Sigmoid colon (tissue), 7 donors: Measurements from ENCODE around the gene GPS2. TPM values are rescaled to one million over a fixed set of nuclear protein-coding genes. Genes with fewer than 3 reads are reported as not detected.

Experiments used
- DNase-seq: peaks from one replicate; pipeline ENCODE4 v3.0.0-alpha.2; 2019
- H3K27ac ChIP-seq, 4 donors: fragments of 200-600 bp; sonication (generic); one replicate each; pipeline ENCODE4 v1.5.1; 2016 to 2019; ENCODE audit warnings: mild to moderate bottlenecking in 1 of 4
- H3K27me3 ChIP-seq, 3 donors: fragments of 200-600 bp; sonication (generic); one replicate each; pipeline ENCODE4 v1.5.1; 2019; ENCODE audit warnings: mild to moderate bottlenecking in 1 of 3
- H3K36me3 ChIP-seq, 4 donors: fragments of 200-600 bp; sonication (generic); one replicate each; pipeline ENCODE4 v1.5.1; 2016 to 2019
- H3K4me1 ChIP-seq, 4 donors: fragments of 200-600 bp; sonication (generic); one replicate each; pipeline ENCODE4 v1.5.1; 2017 to 2019
- H3K4me3 ChIP-seq, 4 donors: fragments of 200-600 bp; sonication (generic); one replicate each; pipeline ENCODE4 v1.5.1; 2017 to 2019; ENCODE audit warnings: mild to moderate bottlenecking in 2 of 4, moderate library complexity in 1 of 4
- H3K9me3 ChIP-seq, 4 donors: fragments of 200-600 bp in 3 of 4; sonication (generic) in 3 of 4; one replicate each; pipeline versions ENCODE4 v1.5.1 to v1.6.1; 2013 to 2019
- EP300 ChIP-seq, 4 donors: sonication (generic); formaldehyde crosslinking; IDR thresholded peaks; one replicate each; pipeline ENCODE4 v1.6.1; 2017; ENCODE audit warnings: antibody characterized with exemption in 4 of 4
- POLR2A ChIP-seq, 2 donors: fragments of 450-650 bp; IDR thresholded peaks; one replicate each; pipeline ENCODE4 v1.6.1; 2016; ENCODE audit warnings: antibody characterized with exemption in 2 of 2, mild to moderate bottlenecking in 2 of 2, moderate library complexity in 2 of 2
- POLR2AphosphoS5 ChIP-seq, 4 donors: sonication (generic); formaldehyde crosslinking; IDR thresholded peaks; one replicate each; pipeline ENCODE4 v1.6.1; 2017; ENCODE audit warnings: antibody characterized with exemption in 4 of 4
- WGBS, 2 donors: extraction: QIAGEN DNeasy Blood & Tissue Kit; methylation state at CpG; one replicate each; pipeline ENCODE4 v1.1.7; 2013; 5-methylcytosine and 5-hydroxymethylcytosine counted together
- intact Hi-C: fragments of 100-400 bp; cut with DNase I; formaldehyde crosslinking; loops from one replicate; pipeline ENCODE4 v1.15.1; 2023
- polyA plus RNA-seq, 3 donors: library from polyadenylated mRNA; stranded (reverse); fragments of 200-250 nt; gene quantifications; one replicate each; pipeline ENCODE4 v1.2.3, GENCODE V29; 2013
- total RNA-seq, 4 donors: library from RNA; depleted of rRNA; stranded (reverse); fragments of >200 nt; gene quantifications; one replicate each; pipeline ENCODE4 v1.1.0, GENCODE V29; 2016
- TF ChIP-seq, protein P1 (sequence below), 4 experiments: fragments of 450-650 bp in 3 of 4; fragments of 200-600 bp in 1 of 4; IDR thresholded peaks; one replicate each; pipeline ENCODE4 v1.5.1; 2016 to 2019; ENCODE audit warnings: antibody characterized with exemption in 4 of 4, mild to moderate bottlenecking in 3 of 4, moderate library complexity in 2 of 4
- donor health status: healthy with polysubstance abuse.
- donor health status: Bipolar disorder and iron deficiency.
- donor health status: healthy.

Gene GPS2
- total and polyA plus RNA-seq, 7 donors = 67.9 to 114 (median 84.2) TPM

DNA sequence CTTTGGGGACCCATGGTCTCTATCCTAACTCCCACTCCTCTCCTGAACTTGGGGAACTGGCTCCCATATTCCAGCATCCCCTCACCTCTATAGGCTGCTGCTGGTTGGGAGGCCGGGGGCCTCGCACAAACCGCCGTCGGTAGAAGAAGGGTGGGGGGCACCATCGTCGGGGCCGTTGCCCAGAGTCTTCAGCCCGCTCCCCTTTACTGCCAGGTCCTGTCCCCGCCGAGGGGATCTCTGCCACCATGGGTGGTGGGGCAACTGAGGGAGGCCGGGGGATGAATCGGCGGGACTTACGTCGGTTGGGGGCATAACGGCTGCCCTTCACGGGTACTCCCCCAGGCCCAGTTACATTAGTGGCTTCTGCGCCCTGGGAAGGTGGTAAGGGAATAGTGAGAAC is 25.0 kb downstream of the GPS2 start:
- Histone ChIP-seq H3K36me3 (peaks cover 14 to 18% (median 16%) of the 10 kb centered on the region in 4 donors), H3K27ac (peak overlapping the region; percentile 32 to 97 (median 57)), H3K9me3 (no peaks in the 10 kb centered on the region), H3K4me3 (no peak overlapping the region), H3K4me1 (peaks cover 0 to 68% (median 61%) of the 10 kb centered on the region in 4 donors), H3K27me3 (peaks cover 11 to 34% (median 18%) of the 10 kb centered on the region in 3 donors)
- DNase-seq = no peak
- peak in 1 of 4 donors; percentile 9 for TF ChIP-seq POLR2AphosphoS5 (IDR thresholded peaks at IDR 0.05)
- TF ChIP-seq POLR2A (IDR thresholded peaks at IDR 0.05) = no peak
- TF ChIP-seq, protein P1, sequence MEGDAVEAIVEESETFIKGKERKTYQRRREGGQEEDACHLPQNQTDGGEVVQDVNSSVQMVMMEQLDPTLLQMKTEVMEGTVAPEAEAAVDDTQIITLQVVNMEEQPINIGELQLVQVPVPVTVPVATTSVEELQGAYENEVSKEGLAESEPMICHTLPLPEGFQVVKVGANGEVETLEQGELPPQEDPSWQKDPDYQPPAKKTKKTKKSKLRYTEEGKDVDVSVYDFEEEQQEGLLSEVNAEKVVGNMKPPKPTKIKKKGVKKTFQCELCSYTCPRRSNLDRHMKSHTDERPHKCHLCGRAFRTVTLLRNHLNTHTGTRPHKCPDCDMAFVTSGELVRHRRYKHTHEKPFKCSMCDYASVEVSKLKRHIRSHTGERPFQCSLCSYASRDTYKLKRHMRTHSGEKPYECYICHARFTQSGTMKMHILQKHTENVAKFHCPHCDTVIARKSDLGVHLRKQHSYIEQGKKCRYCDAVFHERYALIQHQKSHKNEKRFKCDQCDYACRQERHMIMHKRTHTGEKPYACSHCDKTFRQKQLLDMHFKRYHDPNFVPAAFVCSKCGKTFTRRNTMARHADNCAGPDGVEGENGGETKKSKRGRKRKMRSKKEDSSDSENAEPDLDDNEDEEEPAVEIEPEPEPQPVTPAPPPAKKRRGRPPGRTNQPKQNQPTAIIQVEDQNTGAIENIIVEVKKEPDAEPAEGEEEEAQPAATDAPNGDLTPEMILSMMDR (IDR thresholded peaks at IDR 0.05) = no peak
- WGBS, 2 donors = 94 to 95% methylated on average over 19 of the region's 19 CpGs
- intact Hi-C loops = no loop called here

DNA sequence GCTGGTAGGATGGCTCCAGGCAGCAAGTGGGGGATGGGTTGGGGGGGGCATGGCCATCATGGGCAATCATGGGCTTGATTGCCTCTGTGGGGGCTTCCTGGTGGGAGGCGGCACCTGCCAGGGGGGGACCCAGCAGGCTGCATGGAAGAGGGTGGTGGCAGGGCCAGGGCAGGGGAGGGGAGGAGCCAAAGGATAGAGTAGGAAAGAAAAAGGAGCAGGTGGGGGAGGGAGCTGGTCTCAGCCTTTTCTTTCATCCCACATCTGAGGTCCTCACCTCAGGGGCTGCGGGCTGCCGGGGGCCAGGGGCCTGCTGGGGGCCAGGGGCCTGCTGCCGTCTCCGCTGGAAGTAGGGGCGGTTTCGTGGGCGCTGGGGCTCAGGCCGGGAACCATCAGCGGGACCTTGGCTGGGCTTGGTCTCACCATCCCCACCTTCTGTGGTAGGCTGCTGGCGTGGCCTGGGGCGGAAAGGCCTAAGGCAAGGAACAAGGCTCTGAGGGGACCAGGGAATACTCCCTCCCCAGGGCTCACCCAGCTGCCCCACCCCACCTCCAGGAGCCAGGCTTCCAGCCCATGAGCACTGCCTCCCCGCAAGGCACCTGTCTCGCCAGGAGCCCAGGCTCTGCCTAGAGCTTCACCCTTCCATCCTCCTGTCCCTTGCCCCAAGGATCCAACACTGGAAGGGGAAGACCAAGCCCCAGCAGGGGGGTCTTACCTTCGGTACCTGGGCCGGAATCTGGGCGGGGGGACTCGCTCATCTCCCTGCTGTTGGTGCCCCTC is 25.7 kb downstream of the GPS2 start:
- peak in 1 of 4 donors; percentile 52 for TF ChIP-seq POLR2AphosphoS5 (IDR thresholded peaks at IDR 0.05)
- TF ChIP-seq, protein P1 (IDR thresholded peaks at IDR 0.05) = no peak
- no peak for DNase-seq
- H3K36me3 ChIP-seq = peaks cover 21 to 26% (median 23%) of the 10 kb centered on the region in 4 donors
- intact Hi-C loops = no loop called here
- H3K27ac ChIP-seq = peak overlapping the region; percentile 32 to 97 (median 57)
- H3K9me3 ChIP-seq = no peaks in the 10 kb centered on the region
- peaks cover 0 to 68% (median 61%) of the 10 kb centered on the region in 4 donors for H3K4me1 ChIP-seq
- peaks cover 8 to 26% (median 12%) of the 10 kb centered on the region in 3 donors for H3K27me3 ChIP-seq
- no peak overlapping the region for H3K4me3 ChIP-seq
- WGBS, 2 donors = 85 to 91% methylated on average over 18 of the region's 18 CpGs

DNA sequence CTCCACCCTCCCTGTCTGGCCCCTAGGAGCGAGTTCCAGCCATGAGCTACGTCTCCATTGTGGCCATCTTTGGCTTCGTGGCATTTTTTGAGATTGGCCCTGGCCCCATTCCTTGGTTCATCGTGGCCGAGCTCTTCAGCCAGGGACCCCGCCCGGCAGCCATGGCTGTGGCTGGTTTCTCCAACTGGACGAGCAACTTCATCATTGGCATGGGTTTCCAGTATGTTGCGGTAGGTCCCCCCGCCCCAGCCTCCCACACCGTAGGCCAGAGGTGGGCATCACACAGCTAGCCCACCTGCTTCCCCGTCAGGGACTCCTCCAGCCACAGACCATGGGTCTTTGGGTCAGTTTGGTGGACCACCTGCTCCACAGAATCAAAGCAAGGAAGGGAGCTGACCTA is 29.5 kb downstream of the GPS2 start:
- peak overlapping the region; percentile 93 to 98 (median 96) for H3K27ac ChIP-seq
- no peak for DNase-seq
- peaks cover 26 to 33% (median 28%) of the 10 kb centered on the region in 4 donors for H3K36me3 ChIP-seq
- WGBS, 2 donors = 92% methylated on average over 12 of the region's 12 CpGs
- no peak for TF ChIP-seq POLR2AphosphoS5 (IDR thresholded peaks at IDR 0.05)
- TF ChIP-seq POLR2A (IDR thresholded peaks at IDR 0.05) = no peak
- no peaks in the 10 kb centered on the region for H3K27me3 ChIP-seq
- intact Hi-C loops = no loop called here
- H3K4me3 ChIP-seq = no peak overlapping the region
- no peaks in the 10 kb centered on the region for H3K9me3 ChIP-seq
- H3K4me1 ChIP-seq = peaks cover 0 to 57% (median 49%) of the 10 kb centered on the region in 4 donors

DNA sequence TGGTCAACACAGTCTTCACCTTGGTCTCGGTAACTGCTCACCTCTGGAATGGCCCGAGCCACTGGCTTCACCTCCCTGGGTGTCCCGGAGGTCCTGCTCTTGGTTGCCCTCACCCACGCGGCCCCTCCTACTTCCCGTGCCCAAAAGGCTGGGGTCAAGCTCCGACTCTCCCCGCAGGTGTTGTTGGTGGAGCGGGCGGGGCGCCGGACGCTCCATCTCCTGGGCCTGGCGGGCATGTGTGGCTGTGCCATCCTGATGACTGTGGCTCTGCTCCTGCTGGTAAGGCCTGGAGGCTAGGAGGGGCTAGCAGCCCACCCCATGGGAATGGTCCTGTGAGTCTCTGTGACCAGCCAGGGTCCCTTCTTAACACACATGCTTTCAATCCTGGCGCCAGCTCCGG is 30.2 kb downstream of the GPS2 start:
- Histone ChIP-seq H3K36me3 (peaks cover 26 to 33% (median 28%) of the 10 kb centered on the region in 4 donors), H3K27ac (peak overlapping the region; percentile 93 to 98 (median 96)), H3K9me3 (no peaks in the 10 kb centered on the region), H3K4me3 (no peak overlapping the region), H3K27me3 (no peaks in the 10 kb centered on the region), H3K4me1 (peaks cover 0 to 56% (median 46%) of the 10 kb centered on the region in 4 donors)
- intact Hi-C loops = no loop called here
- DNase-seq = no peak
- TF ChIP-seq POLR2AphosphoS5 (IDR thresholded peaks at IDR 0.05) = no peak
- TF ChIP-seq EP300 (IDR thresholded peaks at IDR 0.05) = no peak
- TF ChIP-seq, protein P1 (IDR thresholded peaks at IDR 0.05) = no peak
- no peak for TF ChIP-seq POLR2A (IDR thresholded peaks at IDR 0.05)
- WGBS, 2 donors = 83 to 95% methylated on average over 16 of the region's 16 CpGs

DNA sequence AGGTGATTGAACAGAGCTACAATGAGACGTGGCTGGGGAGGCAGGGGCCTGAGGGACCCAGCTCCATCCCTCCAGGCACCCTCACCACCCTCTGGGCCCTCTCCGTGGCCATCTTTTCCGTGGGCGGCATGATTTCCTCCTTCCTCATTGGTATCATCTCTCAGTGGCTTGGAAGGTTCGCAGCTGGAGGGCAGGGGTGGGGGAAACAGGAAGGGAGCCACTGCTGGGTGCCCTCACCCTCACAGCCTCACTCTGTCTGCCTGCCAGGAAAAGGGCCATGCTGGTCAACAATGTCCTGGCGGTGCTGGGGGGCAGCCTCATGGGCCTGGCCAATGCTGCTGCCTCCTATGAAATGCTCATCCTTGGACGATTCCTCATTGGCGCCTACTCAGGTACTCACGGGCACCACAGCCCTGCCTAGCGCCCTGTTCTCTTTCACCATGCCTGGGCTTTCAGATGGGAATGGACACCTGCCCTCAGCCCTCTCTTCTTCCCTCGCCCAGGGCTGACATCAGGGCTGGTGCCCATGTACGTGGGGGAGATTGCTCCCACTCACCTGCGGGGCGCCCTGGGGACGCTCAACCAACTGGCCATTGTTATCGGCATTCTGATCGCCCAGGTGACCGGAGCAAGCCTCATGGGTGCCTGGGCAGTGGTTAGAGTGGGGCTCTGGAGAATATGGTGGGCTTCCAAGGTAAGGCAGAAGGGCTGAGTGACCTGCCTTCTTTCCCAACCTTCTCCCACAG is 31.5 kb downstream of the GPS2 start:
- 87 to 88% methylated on average over 18 of the region's 18 CpGs for WGBS, 2 donors
- H3K27me3 ChIP-seq = no peaks in the 10 kb centered on the region
- intact Hi-C loops = no loop called here
- H3K4me3 ChIP-seq = peak overlapping the region; percentile 53 to 83 (median 68)
- no peak for DNase-seq
- H3K36me3 ChIP-seq = peaks cover 26 to 33% (median 28%) of the 10 kb centered on the region in 4 donors
- TF ChIP-seq POLR2A (IDR thresholded peaks at IDR 0.05) = no peak
- TF ChIP-seq POLR2AphosphoS5 (IDR thresholded peaks at IDR 0.05) = no peak
- TF ChIP-seq, protein P1 (IDR thresholded peaks at IDR 0.05) = peak in 1 of 4 experiments; percentile 0
- TF ChIP-seq EP300 (IDR thresholded peaks at IDR 0.05) = no peak
- H3K9me3 ChIP-seq = no peaks in the 10 kb centered on the region
- peaks cover 0 to 56% (median 46%) of the 10 kb centered on the region in 4 donors for H3K4me1 ChIP-seq
- peak overlapping the region; percentile 93 to 98 (median 96) for H3K27ac ChIP-seq
